ENCODE results near the gene ZNF84.

DNA sequence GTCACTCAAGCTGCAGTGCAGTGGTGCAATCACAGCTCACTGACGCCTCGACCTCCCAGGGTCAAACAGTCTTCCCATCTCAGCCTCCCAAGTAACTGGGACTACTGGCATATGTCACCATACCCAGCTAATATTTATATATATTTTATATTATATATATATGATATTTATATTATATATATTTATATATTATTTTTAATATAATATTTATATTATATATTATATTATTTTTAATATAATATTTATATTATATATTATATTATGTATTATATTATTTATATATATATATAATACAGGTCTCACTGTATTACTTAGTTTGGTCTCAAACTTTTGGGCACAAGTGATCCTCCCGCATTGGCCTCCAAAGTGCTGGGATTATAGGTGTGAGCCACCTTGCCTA, 9.4 kb downstream of the ZNF84 start:
- TF ChIP-seq, protein P1, sequence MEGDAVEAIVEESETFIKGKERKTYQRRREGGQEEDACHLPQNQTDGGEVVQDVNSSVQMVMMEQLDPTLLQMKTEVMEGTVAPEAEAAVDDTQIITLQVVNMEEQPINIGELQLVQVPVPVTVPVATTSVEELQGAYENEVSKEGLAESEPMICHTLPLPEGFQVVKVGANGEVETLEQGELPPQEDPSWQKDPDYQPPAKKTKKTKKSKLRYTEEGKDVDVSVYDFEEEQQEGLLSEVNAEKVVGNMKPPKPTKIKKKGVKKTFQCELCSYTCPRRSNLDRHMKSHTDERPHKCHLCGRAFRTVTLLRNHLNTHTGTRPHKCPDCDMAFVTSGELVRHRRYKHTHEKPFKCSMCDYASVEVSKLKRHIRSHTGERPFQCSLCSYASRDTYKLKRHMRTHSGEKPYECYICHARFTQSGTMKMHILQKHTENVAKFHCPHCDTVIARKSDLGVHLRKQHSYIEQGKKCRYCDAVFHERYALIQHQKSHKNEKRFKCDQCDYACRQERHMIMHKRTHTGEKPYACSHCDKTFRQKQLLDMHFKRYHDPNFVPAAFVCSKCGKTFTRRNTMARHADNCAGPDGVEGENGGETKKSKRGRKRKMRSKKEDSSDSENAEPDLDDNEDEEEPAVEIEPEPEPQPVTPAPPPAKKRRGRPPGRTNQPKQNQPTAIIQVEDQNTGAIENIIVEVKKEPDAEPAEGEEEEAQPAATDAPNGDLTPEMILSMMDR (conservative IDR thresholded peaks at IDR 0.05 in 1 of 2, IDR thresholded peaks at IDR 0.05 in 1 of 2; ENCODE audit: extremely low read depth in 1 of 2, insufficient read depth in 1 of 2, low read depth in 1 of 2, low read length in 2 of 2), result no peak
- TF ChIP-seq EZH2 (IDR thresholded peaks at IDR 0.05; ENCODE audit: borderline replicate concordance, low read length), result no peak

All from mammary epithelial cell (primary cell).